GM12873 (cell line): ENCODE measurements around the gene CELF1.

Experiments used
- CTCF ChIP-seq: IDR thresholded peaks from 2 replicates; pipeline ENCODE4 v1.5.1; 2012; ENCODE audit warnings: low read depth, mild to moderate bottlenecking, moderate library complexity, low read length, control low read depth; ENCODE audit not compliant: insufficient read depth; ENCODE audit errors: missing control alignments

The CELF1 gene

GRCh38 chr11:47437746-47438418 lies 115.0 kb downstream of the CELF1 start:
- no peak for TF ChIP-seq CTCF

GRCh38 chr11:47437218-47437745 lies 115.7 kb downstream of the CELF1 start:
- TF ChIP-seq CTCF, result no peak

- no peak for TF ChIP-seq CTCF
These were observed 116.2 kb downstream of the CELF1 start for GRCh38 chr11:47436726-47437125.

- TF ChIP-seq CTCF, result no peak
These were observed 117.2 kb downstream of the CELF1 start for GRCh38 chr11:47435687-47436086.

- TF ChIP-seq CTCF, result no peak
These were observed 118.7 kb downstream of the CELF1 start for GRCh38 chr11:47434011-47434786.

- no peak for TF ChIP-seq CTCF
These were observed 119.8 kb downstream of the CELF1 start for GRCh38 chr11:47433157-47433556.

- no peak for TF ChIP-seq CTCF
These were observed 121.4 kb downstream of the CELF1 start for GRCh38 chr11:47431356-47432083.
